T-helper 2 cell (primary cell): ENCODE data around the gene SEC24D.
A peak's percentile ranks its signal among the peaks of the same experiment; 100 is the strongest.

Experiments
- DNase-seq, 5 experiments: peaks; one replicate each; pipeline versions ENCODE4 v3.0.0 to v3.0.0-alpha.2; 2012 to 2022

Gene SEC24D

DNA sequence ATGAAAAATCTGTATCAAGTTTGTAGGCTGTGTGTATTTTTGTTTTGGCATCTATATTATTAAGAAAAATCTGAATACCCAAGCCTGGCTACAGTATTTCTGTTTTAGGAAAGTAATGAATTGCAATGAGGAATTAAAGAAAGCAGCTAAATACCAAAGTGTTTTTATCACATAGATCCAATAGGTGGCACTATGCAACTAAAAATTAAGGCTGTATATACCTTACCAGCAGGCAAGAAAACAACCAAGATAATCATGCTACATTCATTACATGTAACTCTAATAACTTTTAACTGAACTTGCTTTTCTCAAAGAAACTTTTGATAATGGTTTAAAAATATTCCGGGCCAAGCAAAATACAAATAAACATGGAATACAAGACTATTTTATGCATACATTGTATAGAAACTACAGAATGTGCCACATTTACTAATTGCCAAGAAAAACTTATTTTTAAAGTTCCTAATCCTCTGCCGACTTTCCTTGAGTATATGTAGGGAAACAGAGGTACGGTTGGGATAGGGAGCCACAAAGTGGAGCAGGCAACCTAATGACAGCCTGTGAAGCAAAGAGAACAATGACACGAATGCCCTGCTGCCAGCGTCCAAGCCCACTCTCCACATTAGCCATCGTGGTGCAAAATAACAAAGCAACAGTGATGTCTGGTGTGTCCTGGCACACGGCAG, 63.7 kb downstream of the SEC24D start:
- peak in 2 of 5 experiments; percentile 2 to 56 for DNase-seq

- no peak for DNase-seq
These were observed 65.2 kb downstream of the SEC24D start for GRCh38 chr4:118770741-118771187.

DNA sequence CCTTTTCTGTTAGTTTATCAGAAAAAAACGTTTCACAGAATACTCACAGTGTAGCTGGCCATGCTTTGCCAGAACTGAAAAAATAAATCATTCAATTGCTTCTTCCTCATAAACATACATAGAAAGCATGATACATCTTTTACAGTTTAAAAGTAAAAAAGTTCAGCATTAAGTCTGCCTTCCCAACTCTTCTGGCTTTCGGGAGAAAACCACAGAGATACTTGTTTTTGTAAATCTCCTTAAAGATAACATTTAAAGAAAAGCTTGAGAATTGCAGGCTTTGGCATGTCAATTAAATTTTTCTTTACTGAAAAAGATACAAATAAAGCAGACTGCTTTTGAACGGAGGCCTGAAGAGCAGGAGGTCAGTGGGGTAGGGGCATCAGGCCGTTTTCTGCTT, 66.8 kb downstream of the SEC24D start:
- no peak for DNase-seq

DNA sequence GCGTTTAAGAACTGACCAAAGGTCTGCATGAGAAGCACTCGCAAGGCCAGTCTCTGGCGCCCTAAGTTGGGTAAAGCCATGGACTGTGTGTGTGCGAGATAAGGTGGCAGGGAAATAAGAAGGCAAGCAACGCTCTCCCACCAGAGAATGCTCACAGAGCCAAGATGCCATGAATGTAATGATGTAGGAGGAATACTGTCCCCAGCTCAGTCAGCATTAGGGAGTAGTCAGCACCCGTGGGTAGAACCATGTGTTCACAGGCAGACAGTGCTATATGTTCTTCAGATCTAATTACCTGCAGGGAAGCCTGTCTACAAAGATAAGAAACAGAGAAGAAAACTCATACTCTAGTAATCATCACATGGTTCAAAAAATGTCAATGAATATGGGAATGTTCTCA, 68.8 kb downstream of the SEC24D start:
- no peak for DNase-seq

DNA sequence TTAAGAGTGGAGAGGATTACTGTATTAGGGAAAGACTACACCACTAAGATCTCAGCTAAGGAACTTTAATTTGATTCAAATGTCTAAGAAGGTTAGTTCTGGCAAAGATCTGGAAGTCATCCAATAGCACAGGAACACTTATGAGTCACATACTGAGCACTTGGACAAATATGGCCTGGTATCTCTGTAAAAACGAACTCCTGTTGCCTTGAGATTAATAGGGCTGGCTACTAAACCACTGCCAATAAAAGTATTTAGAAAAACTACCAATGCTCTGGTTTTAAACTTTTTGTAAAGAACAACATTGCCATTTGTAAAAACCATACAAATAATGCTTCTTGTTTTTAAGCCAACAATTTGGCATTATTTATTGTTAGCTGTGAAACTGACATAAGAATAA, 70.5 kb downstream of the SEC24D start:
- DNase-seq = no peak

DNA sequence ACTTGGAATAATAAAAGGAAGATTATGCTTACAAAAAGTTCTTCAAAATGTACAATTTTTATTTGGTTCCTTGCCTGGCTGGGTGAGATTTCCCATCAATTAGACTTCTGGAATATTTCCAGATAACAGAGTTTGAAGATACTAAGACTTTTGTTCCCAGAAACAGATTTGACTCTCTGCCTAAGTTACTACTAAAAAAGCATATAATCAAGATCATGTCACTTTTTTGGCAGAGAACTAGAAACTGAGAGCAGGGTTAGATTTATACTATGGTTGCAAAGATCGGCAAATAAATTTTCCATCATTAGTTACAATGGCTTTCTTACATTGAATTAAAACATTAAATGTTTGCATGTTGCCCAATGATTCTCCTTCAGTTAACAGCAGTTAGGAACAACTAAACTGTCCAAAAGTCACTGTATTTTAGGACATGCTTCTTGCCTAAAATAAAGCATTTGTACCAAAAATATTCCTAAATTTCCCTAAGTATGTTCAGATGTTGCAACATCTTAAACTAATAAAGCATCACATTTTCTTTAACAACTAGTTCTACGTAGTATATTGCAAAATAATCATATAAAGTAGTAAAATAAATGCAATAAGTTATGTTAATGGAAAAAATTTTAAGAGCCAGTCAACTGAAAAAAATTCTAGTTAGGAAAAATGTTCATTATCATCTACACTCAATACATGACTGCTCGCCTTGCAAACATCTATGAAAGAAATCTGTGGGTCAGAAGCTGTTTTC, 73.0 kb downstream of the SEC24D start:
- DNase-seq = no peak

DNA sequence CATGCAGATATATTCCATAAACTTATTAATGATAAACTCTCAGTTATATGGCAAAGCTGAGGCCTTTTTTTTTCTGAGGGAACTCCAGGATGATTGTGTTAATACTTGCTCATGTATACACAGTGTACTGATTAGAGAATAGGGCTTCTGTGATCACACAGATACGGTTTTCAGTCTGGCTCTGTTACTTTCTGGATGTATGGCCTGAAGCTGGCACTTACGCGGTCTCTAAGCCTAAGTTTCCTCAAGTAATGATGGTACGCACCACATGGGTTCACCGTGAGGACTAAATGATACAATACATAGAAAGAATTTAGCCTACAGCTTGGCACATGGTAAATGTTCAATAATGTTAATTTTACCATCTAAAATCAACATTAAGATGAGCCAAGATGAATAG, 73.8 kb downstream of the SEC24D start:
- DNase-seq = no peak

DNA sequence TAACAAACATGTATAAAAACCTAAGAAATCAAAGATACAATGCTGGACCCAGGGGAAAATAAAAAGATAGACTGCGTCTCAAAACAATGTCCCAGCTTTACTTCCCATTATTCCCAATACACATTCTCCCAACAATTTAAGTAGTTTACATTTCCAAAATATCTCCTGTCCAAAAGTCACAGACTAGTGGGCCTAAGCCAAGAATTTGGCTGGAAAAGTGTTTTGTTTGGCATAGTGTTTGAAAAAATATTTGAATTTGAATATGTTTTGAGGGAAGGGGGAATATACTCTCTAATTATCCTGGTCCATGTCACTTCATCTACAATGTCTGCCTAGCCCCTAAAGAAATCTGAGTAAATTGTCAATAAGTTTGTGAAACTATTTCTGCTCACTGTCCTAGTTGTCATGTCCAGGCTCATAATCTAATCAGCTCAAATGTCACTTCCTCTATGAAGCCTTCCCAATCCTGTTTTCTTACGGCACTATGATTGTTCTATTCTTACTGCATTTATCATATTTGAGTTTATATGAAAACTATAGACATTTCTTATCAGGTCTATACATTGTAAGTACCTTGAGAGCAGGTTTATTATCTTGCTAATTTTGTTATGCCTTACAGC, 74.4 kb downstream of the SEC24D start:
- no peak for DNase-seq

DNA sequence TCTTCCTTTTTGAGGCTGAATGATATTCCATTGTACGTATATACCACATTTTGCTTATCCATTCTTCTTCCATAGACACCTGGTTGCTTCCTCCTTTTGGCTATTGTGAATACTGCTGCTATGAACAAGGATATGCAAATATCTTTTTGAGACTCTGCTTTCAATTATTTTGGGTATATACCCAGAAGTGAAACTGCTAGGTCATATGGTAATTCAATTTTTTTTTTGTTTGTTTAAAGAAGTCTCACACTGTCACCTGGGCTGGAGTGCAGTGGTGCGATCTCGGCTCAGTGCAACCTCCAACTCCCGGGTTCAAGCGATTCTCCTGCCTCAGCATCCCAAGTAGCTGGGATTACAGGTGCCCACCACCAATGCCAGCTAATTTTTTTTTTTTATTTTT, 75.4 kb downstream of the SEC24D start:
- DNase-seq = no peak

GRCh38 chr4:118760092-118760491, 75.8 kb downstream of the SEC24D start:
- no peak for DNase-seq

- no peak for DNase-seq
These were observed 76.4 kb downstream of the SEC24D start for GRCh38 chr4:118759481-118759880.

GRCh38 chr4:118758293-118758692, 77.6 kb downstream of the SEC24D start:
- no peak for DNase-seq

- no peak for DNase-seq
These were observed 78.1 kb downstream of the SEC24D start for GRCh38 chr4:118757761-118758251.

GRCh38 chr4:118756958-118757357, 79.0 kb downstream of the SEC24D start:
- DNase-seq = no peak

DNA sequence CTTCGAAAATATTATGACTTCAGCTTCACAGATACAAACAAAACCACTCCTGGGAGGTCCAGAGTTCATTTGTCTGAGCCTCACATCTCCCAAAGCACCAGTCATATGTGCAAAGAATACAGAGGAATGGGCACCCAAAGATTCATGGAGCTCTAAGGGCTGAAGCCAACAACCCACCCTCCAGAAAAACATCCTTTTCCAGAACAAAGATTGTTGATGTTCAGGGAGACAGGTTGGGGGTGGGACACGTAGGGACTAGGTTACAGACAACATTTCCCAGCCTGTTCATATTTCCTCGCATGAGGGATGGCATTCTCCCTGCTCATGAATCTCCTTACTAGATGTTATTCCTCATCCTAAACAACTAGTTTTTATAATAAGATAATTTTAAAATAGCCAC, 79.5 kb downstream of the SEC24D start:
- no peak for DNase-seq

- peak in 1 of 5 experiments; percentile 17 for DNase-seq
These were observed 80.3 kb downstream of the SEC24D start for GRCh38 chr4:118755438-118756226.

- no peak for DNase-seq
These were observed 81.0 kb downstream of the SEC24D start for GRCh38 chr4:118754890-118755289.

GRCh38 chr4:118753685-118754084, 82.2 kb downstream of the SEC24D start:
- no peak for DNase-seq

DNA sequence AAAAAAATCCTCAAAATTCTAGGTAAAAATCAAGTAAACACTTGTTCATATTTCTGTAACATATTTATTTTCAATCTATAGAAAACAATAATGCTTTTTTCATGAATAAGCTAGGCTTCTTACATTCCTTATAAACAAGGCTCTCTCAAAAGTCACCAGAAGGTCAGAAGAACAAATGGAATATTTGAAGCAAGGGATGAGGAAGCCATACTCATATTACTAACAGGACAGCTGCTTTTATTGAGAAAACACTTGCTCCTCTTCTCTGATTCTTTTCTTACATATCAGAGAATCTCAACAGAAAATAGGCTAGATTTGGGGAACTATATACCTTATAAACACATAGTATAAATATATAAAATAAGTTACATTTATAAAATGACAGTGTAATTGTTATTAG, 82.8 kb downstream of the SEC24D start:
- DNase-seq = no peak

GRCh38 chr4:118752551-118752950, 83.4 kb downstream of the SEC24D start:
- no peak for DNase-seq

DNA sequence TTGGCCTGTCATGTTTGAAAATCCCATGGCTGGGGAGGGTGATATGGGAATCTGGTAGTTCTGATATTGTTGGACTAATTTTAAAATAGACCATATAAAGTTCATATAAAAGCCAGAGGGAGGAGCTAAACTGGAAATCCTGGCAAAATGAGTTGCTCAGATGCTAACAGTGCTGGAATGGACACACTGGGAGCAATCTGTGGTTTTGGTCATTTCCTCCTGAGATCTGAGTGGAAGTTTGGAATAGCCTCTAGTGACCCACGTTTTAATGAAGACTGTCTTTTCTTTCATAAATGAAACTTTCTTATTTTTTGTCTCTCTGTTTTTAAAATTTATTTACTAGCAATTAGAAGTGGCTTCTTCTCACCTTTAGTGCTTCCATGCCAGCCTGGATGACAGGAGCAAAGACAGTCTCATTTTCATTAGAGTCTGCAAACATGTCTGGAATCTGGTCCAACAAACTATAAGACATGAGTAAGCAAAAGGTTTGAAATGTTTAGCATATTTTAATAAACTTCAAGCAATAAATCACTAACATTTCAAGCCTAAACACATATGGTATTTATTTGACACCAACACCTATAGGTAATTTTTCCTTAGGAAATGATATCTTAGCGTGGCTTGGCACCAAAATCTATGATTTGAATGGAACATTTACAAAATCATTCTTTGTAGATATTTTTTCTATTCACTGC, 84.2 kb downstream of the SEC24D start:
- DNase-seq = no peak

GRCh38 chr4:118749347-118749988, 86.5 kb downstream of the SEC24D start:
- DNase-seq = no peak
